ENCODE results near the gene TGM5.
"Not testable (repeated sequence)": the region's sequence is repeated elsewhere in the genome, so short reads cannot be mapped to it uniquely, and the experiment has no call there.

TGM5 gene

DNA sequence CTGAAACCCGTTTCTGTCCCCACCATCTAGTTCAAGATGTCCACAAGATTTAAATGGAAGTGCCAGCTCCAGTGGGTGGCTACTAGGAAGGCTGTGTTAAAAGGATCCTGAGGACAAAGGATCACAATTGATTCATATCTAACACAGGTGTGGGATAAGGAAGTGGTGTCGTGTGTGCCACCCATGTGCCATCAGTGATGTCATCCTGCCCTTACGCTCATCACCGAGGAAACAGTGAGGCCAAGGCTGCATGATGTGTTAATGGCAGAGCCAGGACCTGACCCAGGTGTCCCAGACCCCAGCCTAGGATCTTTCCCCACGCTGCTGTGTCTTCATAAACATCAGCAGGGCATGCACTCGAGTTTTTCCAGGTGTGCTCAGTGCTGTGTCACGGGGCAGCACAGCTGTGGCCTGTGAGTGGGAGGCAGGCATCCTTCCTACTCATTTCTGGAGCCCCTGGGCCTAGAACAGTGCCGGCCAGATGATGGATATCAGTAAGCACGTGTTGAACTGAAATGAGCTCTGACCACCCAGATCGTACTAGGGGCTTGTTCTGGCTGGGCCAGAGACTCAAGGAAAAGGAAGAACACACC lies 10.6 kb upstream of the TGM5 start:
- DNase-seq (ENCODE audit: low read depth, low spot score) = no peak
- H3K4me3 ChIP-seq (ENCODE audit: low read depth, low read length) = no peak overlapping the region
- in situ Hi-C loops (cut with HindIII; ENCODE audit: low sequenced_read_pairs) = no loop called here
- TF ChIP-seq, protein P1, sequence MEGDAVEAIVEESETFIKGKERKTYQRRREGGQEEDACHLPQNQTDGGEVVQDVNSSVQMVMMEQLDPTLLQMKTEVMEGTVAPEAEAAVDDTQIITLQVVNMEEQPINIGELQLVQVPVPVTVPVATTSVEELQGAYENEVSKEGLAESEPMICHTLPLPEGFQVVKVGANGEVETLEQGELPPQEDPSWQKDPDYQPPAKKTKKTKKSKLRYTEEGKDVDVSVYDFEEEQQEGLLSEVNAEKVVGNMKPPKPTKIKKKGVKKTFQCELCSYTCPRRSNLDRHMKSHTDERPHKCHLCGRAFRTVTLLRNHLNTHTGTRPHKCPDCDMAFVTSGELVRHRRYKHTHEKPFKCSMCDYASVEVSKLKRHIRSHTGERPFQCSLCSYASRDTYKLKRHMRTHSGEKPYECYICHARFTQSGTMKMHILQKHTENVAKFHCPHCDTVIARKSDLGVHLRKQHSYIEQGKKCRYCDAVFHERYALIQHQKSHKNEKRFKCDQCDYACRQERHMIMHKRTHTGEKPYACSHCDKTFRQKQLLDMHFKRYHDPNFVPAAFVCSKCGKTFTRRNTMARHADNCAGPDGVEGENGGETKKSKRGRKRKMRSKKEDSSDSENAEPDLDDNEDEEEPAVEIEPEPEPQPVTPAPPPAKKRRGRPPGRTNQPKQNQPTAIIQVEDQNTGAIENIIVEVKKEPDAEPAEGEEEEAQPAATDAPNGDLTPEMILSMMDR (IDR thresholded peaks at IDR 0.05; ENCODE audit: low read depth, low read length) = no peak

DNA sequence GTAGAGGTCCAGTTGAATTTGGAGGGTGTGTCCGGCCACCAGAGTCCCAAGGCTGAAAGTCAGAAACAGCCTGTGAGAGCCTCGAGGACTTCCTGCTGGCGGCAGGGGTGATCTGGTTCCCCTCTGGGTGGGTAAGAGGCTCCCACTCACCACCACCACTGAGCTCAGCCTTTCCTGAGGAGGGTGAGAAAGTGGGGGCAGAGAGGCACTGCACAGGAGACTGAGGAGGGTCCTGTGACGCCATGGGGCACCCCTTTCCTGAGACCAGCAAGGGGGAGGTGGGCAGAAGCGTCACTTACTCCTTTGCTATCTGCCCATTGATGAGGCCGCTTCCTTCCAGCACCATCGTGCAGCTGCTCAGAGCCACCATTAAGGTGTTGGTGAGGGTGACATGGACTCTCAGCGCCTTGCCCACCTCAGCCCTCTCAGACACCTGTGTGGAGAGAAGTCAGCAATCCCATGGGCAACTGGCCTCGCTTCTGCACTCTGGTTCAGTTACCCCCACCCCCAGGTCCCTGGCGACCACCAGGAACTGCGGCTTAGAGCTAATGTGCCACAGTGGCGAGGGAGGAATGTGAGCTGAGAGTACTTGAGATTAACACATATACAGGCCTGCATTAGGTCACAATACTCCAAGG lies 10.0 kb upstream of the TGM5 start:
- in situ Hi-C loops (cut with HindIII; ENCODE audit: low sequenced_read_pairs) = no loop called here
- no peak overlapping the region for H3K4me3 ChIP-seq (ENCODE audit: low read depth, low read length)
- TF ChIP-seq, protein P1 (IDR thresholded peaks at IDR 0.05; ENCODE audit: low read depth, low read length) = no peak
- no peak for DNase-seq (ENCODE audit: low read depth, low spot score)

DNA sequence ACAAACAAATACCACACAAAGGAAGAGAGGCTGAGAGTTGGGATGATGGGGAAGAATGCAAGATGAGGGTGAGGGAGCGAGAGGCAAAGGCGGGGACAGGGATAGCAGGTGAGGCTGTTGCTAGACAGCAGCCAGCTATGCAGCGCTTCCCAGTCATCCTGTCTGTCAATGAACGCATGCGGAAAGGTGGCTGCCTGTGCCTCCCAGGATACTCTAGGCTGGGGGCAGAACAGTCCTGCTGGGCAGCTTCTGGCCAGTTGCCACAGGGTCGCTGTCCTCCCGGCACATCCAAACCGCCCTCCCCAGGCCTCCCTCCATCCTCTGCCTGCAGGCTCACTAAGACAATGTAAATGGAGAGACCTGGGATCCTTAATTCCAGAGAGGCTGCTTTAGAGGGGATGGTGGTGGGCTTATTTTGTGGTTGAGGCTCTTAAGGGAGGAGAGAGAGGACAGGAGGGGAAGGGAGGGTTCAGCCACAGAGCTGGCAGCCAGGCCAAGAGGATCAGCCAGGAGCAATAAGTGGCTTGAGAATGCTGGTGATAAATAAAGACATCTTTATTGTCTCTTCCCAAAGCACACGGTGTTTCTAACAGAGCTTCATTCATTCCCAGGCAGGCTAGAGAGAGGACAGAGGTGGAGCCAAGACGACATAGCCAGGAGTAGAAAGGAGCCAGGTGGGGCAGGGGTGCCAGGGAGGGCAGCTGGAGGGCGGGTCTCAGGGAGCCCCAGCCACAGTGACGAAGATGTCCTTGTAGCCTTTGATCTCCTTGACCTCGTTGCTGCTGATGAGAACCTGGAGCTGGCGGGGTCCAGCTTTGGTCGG lies 9.2 kb upstream of the TGM5 start:
- no peak overlapping the region for H3K4me3 ChIP-seq (ENCODE audit: low read depth, low read length)
- no peak for DNase-seq (ENCODE audit: low read depth, low spot score)
- in situ Hi-C loops (cut with HindIII; ENCODE audit: low sequenced_read_pairs) = no loop called here
- TF ChIP-seq, protein P1 (IDR thresholded peaks at IDR 0.05; ENCODE audit: low read depth, low read length) = no peak

DNA sequence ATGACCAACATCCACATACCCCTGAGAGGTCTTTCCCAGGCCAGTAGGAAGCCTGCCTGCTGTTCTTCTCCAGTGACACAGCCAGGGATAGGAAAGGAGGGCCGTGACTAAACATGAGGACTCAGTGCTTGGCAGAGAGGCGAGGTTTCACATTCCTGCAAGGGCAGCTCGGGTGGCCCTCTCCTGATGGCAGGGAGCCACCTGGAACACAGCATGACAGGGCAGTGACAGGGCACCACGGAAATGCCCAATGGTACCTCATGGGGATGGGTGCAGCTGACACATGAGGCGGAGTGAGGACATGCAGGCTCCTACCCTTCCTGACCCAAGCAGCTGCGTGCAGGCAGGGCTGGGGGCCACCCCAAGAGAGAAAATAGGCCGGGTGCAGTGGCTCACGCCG lies 7.4 kb upstream of the TGM5 start:
- in situ Hi-C loops (cut with HindIII; ENCODE audit: low sequenced_read_pairs) = no loop called here
- DNase-seq (ENCODE audit: low read depth, low spot score) = no peak
- no peak overlapping the region for H3K4me3 ChIP-seq (ENCODE audit: low read depth, low read length)
- TF ChIP-seq, protein P1 (IDR thresholded peaks at IDR 0.05; ENCODE audit: low read depth, low read length) = no peak

DNA sequence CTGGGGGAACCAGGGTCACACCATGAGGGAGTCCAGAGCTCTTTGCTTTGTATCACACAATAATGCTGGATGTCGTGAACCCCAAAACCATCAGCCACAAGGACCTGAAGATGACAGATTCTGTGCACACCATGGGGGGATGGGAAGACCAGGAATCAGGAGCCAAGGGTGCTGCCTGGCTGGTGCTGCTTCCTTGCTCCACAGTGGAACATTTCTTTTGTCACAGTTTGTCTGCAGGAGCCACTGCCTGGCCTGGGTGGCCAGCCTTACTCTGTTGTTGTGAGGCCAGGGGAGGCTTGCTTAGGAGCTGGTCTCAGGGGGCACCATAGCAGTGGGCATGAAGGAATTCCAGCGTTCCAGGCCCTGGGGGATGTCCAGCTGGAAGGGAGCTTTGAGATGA lies 6.5 kb upstream of the TGM5 start:
- TF ChIP-seq, protein P1 (IDR thresholded peaks at IDR 0.05; ENCODE audit: low read depth, low read length) = no peak
- H3K4me3 ChIP-seq (ENCODE audit: low read depth, low read length) = no peak overlapping the region
- in situ Hi-C loops (cut with HindIII; ENCODE audit: low sequenced_read_pairs) = no loop called here
- no peak for DNase-seq (ENCODE audit: low read depth, low spot score)

DNA sequence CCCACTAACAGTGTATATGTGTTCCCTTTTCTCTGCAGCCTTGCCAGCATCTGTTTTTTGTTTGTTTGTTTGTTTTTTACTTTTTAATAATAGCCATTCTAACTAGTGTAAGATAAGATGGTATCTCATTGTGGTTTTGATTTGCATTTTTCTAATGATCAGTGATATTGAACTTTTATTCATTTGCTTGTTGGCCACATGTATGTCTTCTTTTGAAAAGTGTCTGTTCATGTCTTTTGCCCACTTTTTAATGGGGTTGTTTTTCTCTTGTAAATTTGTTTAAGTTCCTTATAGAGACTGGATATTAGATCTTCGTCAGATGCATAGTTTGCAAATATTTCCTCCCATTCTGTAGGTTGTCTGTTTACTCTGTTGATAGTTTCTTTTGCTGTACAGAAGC lies 5.2 kb upstream of the TGM5 start:
- in situ Hi-C loops (cut with HindIII; ENCODE audit: low sequenced_read_pairs); H3K4me3 ChIP-seq (ENCODE audit: low read depth, low read length): not testable (repeated sequence)

More for the DNA sequence above, 5.2 kb upstream of the TGM5 start:
- not testable (repeated sequence) for DNase-seq (ENCODE audit: low read depth, low spot score)

All from astrocyte of the spinal cord (primary cell).